GM20000 (cell line): ENCODE data around the gene ZSWIM7.

Experiments
- DNase-seq: peaks from one replicate; pipeline ENCODE4 v3.0.0; 2012; ENCODE audit warnings: low spot score
- CTCF ChIP-seq: IDR thresholded peaks from 2 replicates; pipeline ENCODE4 v1.5.1; 2012; ENCODE audit warnings: mild to moderate bottlenecking, control low read depth; ENCODE audit errors: extremely low read depth, missing control alignments

ZSWIM7 gene

GRCh38 chr17:16013943-16014407, 14.5 kb upstream of the ZSWIM7 start:
- TF ChIP-seq CTCF: no peak
- DNase-seq: no peak

GRCh38 chr17:16007439-16007838, 7.9 kb upstream of the ZSWIM7 start:
- DNase-seq: no peak
- TF ChIP-seq CTCF: no peak

- no peak for TF ChIP-seq CTCF
- DNase-seq: no peak
Observed at GRCh38 chr17:16005636-16006035, 6.1 kb upstream of the ZSWIM7 start.

GRCh38 chr17:16003841-16004240, 4.3 kb upstream of the ZSWIM7 start:
- DNase-seq: no peak
- TF ChIP-seq CTCF: no peak

GRCh38 chr17:16002708-16003260, 3.3 kb upstream of the ZSWIM7 start:
- no peak for TF ChIP-seq CTCF
- no peak for DNase-seq

GRCh38 chr17:16001226-16001897, 1.9 kb upstream of the ZSWIM7 start:
- no peak for DNase-seq
- no peak for TF ChIP-seq CTCF

- DNase-seq: no peak
- TF ChIP-seq CTCF: no peak
Observed at GRCh38 chr17:15999974-16000827, 697 bp upstream of the ZSWIM7 start.
